ENCODE data around the gene GPR160.

Gene GPR160

GRCh38 chr3:170033489-170033888, 4.3 kb upstream of the GPR160 start:
- TF ChIP-seq, protein P1, sequence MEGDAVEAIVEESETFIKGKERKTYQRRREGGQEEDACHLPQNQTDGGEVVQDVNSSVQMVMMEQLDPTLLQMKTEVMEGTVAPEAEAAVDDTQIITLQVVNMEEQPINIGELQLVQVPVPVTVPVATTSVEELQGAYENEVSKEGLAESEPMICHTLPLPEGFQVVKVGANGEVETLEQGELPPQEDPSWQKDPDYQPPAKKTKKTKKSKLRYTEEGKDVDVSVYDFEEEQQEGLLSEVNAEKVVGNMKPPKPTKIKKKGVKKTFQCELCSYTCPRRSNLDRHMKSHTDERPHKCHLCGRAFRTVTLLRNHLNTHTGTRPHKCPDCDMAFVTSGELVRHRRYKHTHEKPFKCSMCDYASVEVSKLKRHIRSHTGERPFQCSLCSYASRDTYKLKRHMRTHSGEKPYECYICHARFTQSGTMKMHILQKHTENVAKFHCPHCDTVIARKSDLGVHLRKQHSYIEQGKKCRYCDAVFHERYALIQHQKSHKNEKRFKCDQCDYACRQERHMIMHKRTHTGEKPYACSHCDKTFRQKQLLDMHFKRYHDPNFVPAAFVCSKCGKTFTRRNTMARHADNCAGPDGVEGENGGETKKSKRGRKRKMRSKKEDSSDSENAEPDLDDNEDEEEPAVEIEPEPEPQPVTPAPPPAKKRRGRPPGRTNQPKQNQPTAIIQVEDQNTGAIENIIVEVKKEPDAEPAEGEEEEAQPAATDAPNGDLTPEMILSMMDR (IDR thresholded peaks at IDR 0.05) = no peak

GRCh38 chr3:170038434-170039110, 777 bp downstream of the GPR160 start:
- TF ChIP-seq, protein P1 (IDR thresholded peaks at IDR 0.05) = no peak

DNA sequence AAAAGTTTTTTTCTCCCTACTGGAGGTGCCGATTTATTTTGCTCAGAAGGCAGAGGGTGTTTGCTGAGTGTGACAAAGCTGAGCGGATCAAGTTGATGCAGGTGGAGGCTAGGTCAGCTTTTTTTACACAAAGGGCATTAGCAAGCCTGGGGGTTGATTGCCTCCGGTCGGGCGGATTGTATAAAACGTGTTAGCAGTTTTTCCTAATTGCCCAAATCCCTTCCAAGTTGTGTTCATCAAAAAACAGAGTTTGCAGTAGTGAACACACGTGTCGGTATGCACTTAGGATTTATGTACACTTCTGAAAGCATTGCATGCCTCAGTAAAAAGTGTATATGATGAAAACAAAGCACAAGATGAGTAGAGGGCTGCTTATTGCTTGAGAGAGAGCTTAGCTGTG, 2.6 kb downstream of the GPR160 start:
- TF ChIP-seq, protein P1 (IDR thresholded peaks at IDR 0.05) = no peak

DNA sequence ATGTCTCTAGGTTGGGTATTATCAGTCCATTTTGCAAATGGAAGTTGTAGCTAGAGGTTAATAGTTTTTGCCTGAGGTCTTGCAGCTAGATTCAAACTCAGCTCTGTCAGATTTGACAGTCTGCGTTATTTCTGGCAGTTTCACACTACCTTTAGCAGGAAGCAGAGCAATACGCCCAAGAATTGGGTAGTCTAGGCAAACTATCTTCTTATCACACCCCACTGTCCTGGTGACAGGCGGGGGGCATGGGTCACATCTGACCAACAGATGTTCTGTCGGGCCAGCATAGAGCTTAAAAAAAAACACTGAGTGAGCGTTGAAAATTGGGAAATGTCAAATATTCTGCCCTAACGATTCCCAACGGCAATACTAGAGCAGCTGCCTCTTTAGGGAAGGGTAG, 5.7 kb downstream of the GPR160 start:
- TF ChIP-seq, protein P1 (IDR thresholded peaks at IDR 0.05) = no peak

DNA sequence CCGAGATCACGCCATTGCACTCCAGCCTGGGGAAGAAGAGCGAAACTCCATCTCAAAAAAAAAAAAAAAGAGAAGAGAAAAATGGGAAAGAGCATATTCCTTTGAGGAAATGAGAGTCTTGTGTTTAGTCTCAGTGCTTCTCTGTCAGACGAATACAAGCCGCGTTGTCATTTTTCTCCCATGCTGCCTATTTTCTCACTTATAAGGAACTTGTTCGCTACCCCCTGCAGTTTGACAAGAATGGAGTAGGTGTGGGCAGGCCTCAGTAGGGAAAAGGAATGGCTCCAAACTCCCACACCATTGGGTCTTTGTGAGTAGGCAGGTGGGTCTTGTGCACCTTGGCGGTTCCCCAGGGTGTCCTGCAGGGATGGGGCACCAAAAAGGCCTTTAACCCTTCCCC, 6.5 kb downstream of the GPR160 start:
- TF ChIP-seq, protein P1 (IDR thresholded peaks at IDR 0.05) = no peak

DNA sequence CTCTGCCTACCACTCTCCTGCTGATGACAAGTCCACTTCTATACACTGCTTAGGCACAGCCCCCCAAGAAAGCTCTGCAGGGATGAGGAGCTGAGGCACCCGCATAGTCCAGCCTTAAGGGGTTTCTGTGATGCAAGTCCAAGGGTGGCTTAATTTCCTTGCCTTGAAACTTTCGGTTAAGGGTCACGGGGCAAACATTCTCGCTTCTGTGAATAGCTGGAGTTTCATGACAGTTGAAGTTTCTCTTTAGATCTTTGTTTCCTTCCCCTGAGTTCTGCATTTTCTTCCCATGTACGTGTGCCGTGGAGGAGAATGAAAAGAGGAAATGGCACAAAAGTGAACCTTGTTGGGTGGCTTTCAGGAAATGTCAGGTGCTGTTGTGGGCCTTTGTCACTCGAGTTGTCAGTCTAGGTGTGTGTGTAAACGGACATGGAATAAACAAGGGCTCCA, 7.0 kb downstream of the GPR160 start:
- TF ChIP-seq, protein P1 (IDR thresholded peaks at IDR 0.05) = no peak

GRCh38 chr3:170046269-170047132, 8.7 kb downstream of the GPR160 start:
- TF ChIP-seq, protein P1 (IDR thresholded peaks at IDR 0.05) = no peak
